Spleen (tissue), 11 donors: ENCODE measurements around the gene ANKRD31. TPM values are rescaled to one million over a fixed set of nuclear protein-coding genes. Genes with fewer than 3 reads are reported as not detected.
"Not testable (repeated sequence)": the region's sequence is repeated elsewhere in the genome, so short reads cannot be mapped to it uniquely, and the experiment has no call there.

Experiments used
- DNase-seq: peaks from one replicate; pipeline ENCODE4 v3.0.0-alpha.2; 2020
- H3K27ac ChIP-seq, 8 donors: fragments of 200-600 bp; sonication (generic) in 7 of 8; 1 replicate in 4 of 8; 2 replicates in 4 of 8; pipeline versions ENCODE4 v1.5.0 to v1.8.0; 2016 to 2021; ENCODE audit warnings: inconsistent platforms in 4 of 8, mild to moderate bottlenecking in 4 of 8, moderate library complexity in 1 of 8
- H3K27me3 ChIP-seq, 7 donors: fragments of 200-600 bp; sonication (generic) in 6 of 7; replicated peaks in 1 of 7; 1 replicate in 4 of 7; 2 replicates in 3 of 7; pipeline versions ENCODE4 v1.5.0 to v1.8.0; 2016 to 2021; ENCODE audit warnings: inconsistent platforms in 3 of 7, mild to moderate bottlenecking in 1 of 7
- H3K36me3 ChIP-seq, 6 donors: fragments of 200-600 bp; sonication (generic) in 5 of 6; 1 replicate in 4 of 6; 2 replicates in 2 of 6; pipeline versions ENCODE4 v1.5.0 to v1.8.0; 2016 to 2021; ENCODE audit warnings: inconsistent platforms in 2 of 6
- H3K4me1 ChIP-seq, 6 donors: fragments of 200-600 bp; sonication (generic) in 5 of 6; 1 replicate in 3 of 6; 2 replicates in 3 of 6; pipeline versions ENCODE4 v1.5.0 to v1.8.0; 2016 to 2021; ENCODE audit warnings: inconsistent platforms in 3 of 6
- H3K4me3 ChIP-seq, 8 donors: fragments of 200-600 bp; sonication (generic) in 7 of 8; 1 replicate in 4 of 8; 2 replicates in 4 of 8; pipeline versions ENCODE4 v1.5.0 to v1.8.0; 2016 to 2021; ENCODE audit warnings: inconsistent platforms in 4 of 8, mild to moderate bottlenecking in 4 of 8, moderate library complexity in 2 of 8
- H3K9me3 ChIP-seq, 8 donors: fragments of 200-600 bp; sonication (generic) in 7 of 8; 1 replicate in 4 of 8; 2 replicates in 4 of 8; pipeline versions ENCODE4 v1.5.0 to v1.8.0; 2016 to 2021; ENCODE audit warnings: inconsistent platforms in 4 of 8
- POLR2A ChIP-seq, 3 donors: fragments of 450-650 bp; IDR thresholded peaks; one replicate each; pipeline ENCODE4 v1.5.1; 2017; ENCODE audit warnings: antibody characterized with exemption in 3 of 3, mild to moderate bottlenecking in 1 of 3
- POLR2AphosphoS5 ChIP-seq, 3 donors: sonication (generic); formaldehyde crosslinking; IDR thresholded peaks; one replicate each; pipeline ENCODE4 v1.5.1; 2017; ENCODE audit warnings: antibody characterized with exemption in 3 of 3
- WGBS, 5 donors: extraction: QIAGEN DNeasy Blood & Tissue Kit in 3 of 5; methylation state at CpG; one replicate each; pipeline versions ENCODE4 v1.1.5 to v1.1.7; 2013 to 2018; 5-methylcytosine and 5-hydroxymethylcytosine counted together
- intact Hi-C: fragments of 100-400 bp; cut with DNase I; formaldehyde crosslinking; loops from one replicate; pipeline ENCODE4 v1.15.0; 2023; ENCODE audit warnings: low total_unique reads
- polyA plus RNA-seq, 3 donors: library from polyadenylated mRNA; stranded (reverse); fragments of 200-250 nt; gene quantifications; one replicate each; pipeline ENCODE4 v1.2.1, GENCODE V29; 2013
- total RNA-seq, 7 donors: library from RNA; depleted of rRNA in 3 of 7; stranded (reverse); fragments of >200 nt in 3 of 7; fragmentation: NEBNext Ultra II Directional in 4 of 7; extraction: Animal tissue kit (Norgen Biotek cat#: 25700) in 4 of 7; gene quantifications; one replicate each; pipeline versions ENCODE4 v1.1.0 to v1.2.1, GENCODE V29; 2016 to 2021
- TF ChIP-seq, protein P1 (sequence below), 11 experiments: fragments of 200-600 bp in 7 of 11; fragments of 450-650 bp in 4 of 11; sonication (generic) in 4 of 11; IDR thresholded peaks in 8 of 11; conservative IDR thresholded peaks in 3 of 11; 1 replicate in 7 of 11; 2 replicates in 4 of 11; pipeline versions ENCODE4 v1.4.0 to v1.8.0; 2016 to 2021; ENCODE audit warnings: antibody characterized with exemption in 11 of 11, inconsistent platforms in 4 of 11, mild to moderate bottlenecking in 1 of 11
- donor health status: healthy with polysubstance abuse.
- donor health status: DM: no; HTN: no; CAD: no; lungs with moderate emphysema.
- donor health status: DM: no; HTN: no; CAD: no.
- donor health status: Bipolar disorder and iron deficiency.
- donor health status: healthy.
- donor health status: DM: no; HTN: no; CAD: no.
- donor health status: DM: yes; HTN: yes; CAD: no.

The ANKRD31 gene
- total and polyA plus RNA-seq, 10 donors = 0.03 to 0.51 (median 0.22) TPM

DNA sequence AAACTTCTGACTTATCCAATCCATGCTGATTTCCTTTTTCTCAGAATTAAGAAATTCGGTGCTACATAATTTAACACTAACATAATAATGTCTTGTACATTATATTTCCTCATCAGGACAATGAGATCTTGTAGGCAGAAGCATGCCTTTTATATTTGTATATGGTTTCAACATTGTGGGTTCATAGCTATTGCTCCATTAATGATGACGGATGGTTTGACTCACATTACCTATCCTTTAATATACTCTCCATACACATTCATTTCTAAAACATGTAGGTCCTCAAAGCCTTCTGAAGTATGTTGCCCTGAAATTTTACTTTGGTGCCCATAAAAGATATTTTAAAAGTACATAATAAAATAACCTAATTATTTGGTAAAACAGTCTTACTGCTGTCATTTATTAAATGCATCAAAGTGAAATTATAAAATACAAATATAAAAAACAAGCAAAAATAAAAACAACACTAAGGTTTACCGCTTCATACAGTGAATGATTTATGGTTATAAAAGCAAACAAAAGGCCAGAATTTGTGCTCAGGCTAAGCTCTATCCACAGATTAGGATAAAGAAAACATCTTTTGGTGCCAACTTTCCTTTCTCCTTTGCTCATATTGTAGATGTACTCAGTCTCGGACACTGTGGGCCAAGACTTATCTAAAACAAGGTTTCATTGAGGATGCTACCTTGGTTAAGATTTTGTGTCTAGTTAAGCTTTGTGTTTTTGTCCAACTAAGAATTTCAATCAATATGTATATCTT, 123.1 kb downstream of the ANKRD31 start:
- Histone ChIP-seq H3K9me3 (no peaks in the 10 kb centered on the region), H3K4me3 (no peak overlapping the region), H3K4me1 (no peaks in the 10 kb centered on the region), H3K36me3 (no peaks in the 10 kb centered on the region), H3K27ac (no peak overlapping the region), H3K27me3 (no peaks in the 10 kb centered on the region)
- 76 to 89% (median 79%) methylated on average over 4 of the region's 4 CpGs for WGBS, 5 donors
- no peak for DNase-seq
- TF ChIP-seq POLR2A (IDR thresholded peaks at IDR 0.05) (no peak), POLR2AphosphoS5 (IDR thresholded peaks at IDR 0.05) (no peak)
- TF ChIP-seq, protein P1, sequence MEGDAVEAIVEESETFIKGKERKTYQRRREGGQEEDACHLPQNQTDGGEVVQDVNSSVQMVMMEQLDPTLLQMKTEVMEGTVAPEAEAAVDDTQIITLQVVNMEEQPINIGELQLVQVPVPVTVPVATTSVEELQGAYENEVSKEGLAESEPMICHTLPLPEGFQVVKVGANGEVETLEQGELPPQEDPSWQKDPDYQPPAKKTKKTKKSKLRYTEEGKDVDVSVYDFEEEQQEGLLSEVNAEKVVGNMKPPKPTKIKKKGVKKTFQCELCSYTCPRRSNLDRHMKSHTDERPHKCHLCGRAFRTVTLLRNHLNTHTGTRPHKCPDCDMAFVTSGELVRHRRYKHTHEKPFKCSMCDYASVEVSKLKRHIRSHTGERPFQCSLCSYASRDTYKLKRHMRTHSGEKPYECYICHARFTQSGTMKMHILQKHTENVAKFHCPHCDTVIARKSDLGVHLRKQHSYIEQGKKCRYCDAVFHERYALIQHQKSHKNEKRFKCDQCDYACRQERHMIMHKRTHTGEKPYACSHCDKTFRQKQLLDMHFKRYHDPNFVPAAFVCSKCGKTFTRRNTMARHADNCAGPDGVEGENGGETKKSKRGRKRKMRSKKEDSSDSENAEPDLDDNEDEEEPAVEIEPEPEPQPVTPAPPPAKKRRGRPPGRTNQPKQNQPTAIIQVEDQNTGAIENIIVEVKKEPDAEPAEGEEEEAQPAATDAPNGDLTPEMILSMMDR (IDR thresholded peaks at IDR 0.05 in 8 of 11, conservative IDR thresholded peaks at IDR 0.05 in 3 of 11) = no peak
- intact Hi-C loops = no loop called here

DNA sequence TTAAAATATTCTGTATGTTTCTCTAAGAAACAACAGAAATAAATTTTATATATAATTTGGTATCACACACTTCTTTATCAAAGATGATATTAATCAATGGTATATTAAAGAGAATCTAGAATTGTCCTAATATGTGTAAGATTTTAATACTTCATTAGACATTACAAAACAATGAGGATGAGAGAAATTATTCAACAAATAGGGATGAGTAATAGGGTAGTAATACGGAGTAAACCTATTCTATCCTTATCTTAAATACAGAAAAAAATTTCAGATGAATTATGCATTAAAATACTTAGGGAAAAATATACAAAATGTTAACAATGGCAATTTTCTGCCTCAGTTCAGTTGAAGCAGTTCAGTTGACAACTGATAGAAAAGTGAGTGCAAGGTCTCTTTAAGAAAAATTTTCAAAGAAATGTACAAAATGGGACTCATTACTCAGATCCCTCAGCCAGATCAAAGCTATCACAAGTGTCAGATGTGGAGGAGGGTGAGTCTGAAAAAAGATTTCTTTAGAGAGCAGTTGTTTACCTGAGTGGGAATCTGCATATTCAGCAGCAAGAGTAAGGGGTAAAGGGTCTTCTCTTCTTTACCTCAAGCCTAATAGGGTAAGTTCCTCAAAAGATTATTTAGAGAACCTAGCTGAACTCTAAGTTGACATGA, 127.6 kb downstream of the ANKRD31 start:
- Histone ChIP-seq H3K36me3 (no peaks in the 10 kb centered on the region), H3K9me3 (no peaks in the 10 kb centered on the region), H3K27ac (no peak overlapping the region), H3K4me1 (no peaks in the 10 kb centered on the region), H3K4me3 (no peak overlapping the region), H3K27me3 (no peaks in the 10 kb centered on the region)
- intact Hi-C loops = no loop called here
- no peak for DNase-seq
- TF ChIP-seq POLR2A (IDR thresholded peaks at IDR 0.05) = no peak
- TF ChIP-seq POLR2AphosphoS5 (IDR thresholded peaks at IDR 0.05) = no peak
- TF ChIP-seq, protein P1 (IDR thresholded peaks at IDR 0.05 in 8 of 11, conservative IDR thresholded peaks at IDR 0.05 in 3 of 11) = no peak
- 74 to 94% (median 84%) methylated on average over 1 of the region's 1 CpG for WGBS, 5 donors

DNA sequence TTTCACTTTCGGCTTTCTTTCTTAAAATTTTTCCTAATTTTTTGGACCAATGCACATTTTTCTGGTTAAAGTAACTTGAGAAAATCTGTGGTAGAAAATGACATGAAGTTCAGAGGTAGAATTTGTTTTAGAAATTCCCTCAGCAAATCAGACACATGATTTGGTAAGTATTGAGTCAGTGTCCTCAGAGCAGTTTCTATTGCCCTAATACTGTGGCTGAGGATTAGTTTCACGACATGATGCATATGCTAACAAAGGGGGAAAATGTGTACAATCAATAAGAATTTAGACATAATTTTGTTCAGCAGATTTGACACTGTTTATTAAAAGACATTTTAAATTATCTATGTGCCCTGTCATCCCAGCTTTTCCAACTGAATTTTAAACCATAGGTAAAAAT, 128.2 kb downstream of the ANKRD31 start:
- H3K27ac ChIP-seq = no peak overlapping the region
- intact Hi-C loops = no loop called here
- TF ChIP-seq POLR2AphosphoS5 (IDR thresholded peaks at IDR 0.05) (no peak), POLR2A (IDR thresholded peaks at IDR 0.05) (no peak)
- TF ChIP-seq, protein P1 (IDR thresholded peaks at IDR 0.05 in 8 of 11, conservative IDR thresholded peaks at IDR 0.05 in 3 of 11) = no peak
- no peaks in the 10 kb centered on the region for H3K27me3 ChIP-seq
- WGBS, 5 donors = 71 to 88% (median 78%) methylated on average over 2 of the region's 2 CpGs
- no peaks in the 10 kb centered on the region for H3K36me3 ChIP-seq
- no peak overlapping the region for H3K4me3 ChIP-seq
- DNase-seq = no peak
- peaks cover 0 to under 1% (median 0%) of the 10 kb centered on the region in 8 donors for H3K9me3 ChIP-seq
- no peaks in the 10 kb centered on the region for H3K4me1 ChIP-seq

DNA sequence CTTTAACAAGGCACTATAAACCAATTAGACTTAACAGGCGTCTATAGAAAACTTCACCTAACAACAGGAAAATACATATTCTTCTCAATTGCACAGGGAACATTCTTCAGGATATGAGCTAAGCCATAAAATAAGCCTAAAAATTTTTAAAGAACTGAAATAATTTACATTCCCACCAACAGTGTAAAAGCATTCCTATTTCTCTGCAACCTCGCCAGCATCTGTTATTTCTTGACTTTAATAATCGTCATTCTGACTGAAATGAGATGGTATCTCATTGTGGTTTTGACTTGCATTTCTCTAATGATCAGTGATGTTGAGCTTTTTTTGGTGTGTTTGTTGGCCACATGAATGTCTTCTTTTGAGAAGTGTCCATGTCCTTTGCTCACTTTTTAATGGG, 140.7 kb downstream of the ANKRD31 start:
- DNase-seq, intact Hi-C loops, H3K36me3 ChIP-seq, H3K27me3 ChIP-seq, H3K4me1 ChIP-seq, H3K27ac ChIP-seq, H3K4me3 ChIP-seq: not testable (repeated sequence)
- H3K9me3 ChIP-seq = peaks cover 0 to 18% (median 2%) of the 10 kb centered on the region in 8 donors
- WGBS, 5 donors = 47 to 61% (median 57%) methylated on average over 3 of the region's 3 CpGs
